ENCODE measurements around the gene C1orf56. TPM values are rescaled to one million over a fixed set of nuclear protein-coding genes. Genes with fewer than 3 reads are reported as not detected.

Gene C1orf56
- total RNA-seq, 1 donor = 5.4 TPM

GRCh38 chr1:151000408-151000807, 47.1 kb upstream of the C1orf56 start:
- Histone ChIP-seq H3K4me1 (ENCODE audit: insufficient read depth, low read length) (peaks cover 22% of the 10 kb centered on the region), H3K27ac (ENCODE audit: low read depth, low read length) (no peak overlapping the region), H2AFZ (ENCODE audit: low read length) (no peak overlapping the region), H3K36me3 (ENCODE audit: insufficient read depth, low read length) (peaks cover 3% of the 10 kb centered on the region), H3K79me2 (ENCODE audit: insufficient read depth, low read length) (peaks cover 7% of the 10 kb centered on the region), H3K9me3 (ENCODE audit: low read depth, low read length) (no peaks in the 10 kb centered on the region), H3K4me3 (ENCODE audit: insufficient read depth, low read length) (no peak overlapping the region), H3K4me2 (ENCODE audit: insufficient read depth, low read length) (no peak overlapping the region), H4K20me1 (ENCODE audit: insufficient read depth, low read length) (no peaks in the 10 kb centered on the region), H3K27me3 (ENCODE audit: insufficient read depth, low read length) (no peaks in the 10 kb centered on the region)
- DNase-seq (ENCODE audit: insufficient read length, low spot score, missing footprints) = no peak
- TF ChIP-seq CTCF (IDR thresholded peaks at IDR 0.05; ENCODE audit: extremely low read depth, low read depth, low read length) = no peak

GRCh38 chr1:151001602-151002001, 45.9 kb upstream of the C1orf56 start:
- TF ChIP-seq CTCF (IDR thresholded peaks at IDR 0.05; ENCODE audit: extremely low read depth, low read depth, low read length) = no peak
- no peaks in the 10 kb centered on the region for H3K9me3 ChIP-seq (ENCODE audit: low read depth, low read length)
- peaks cover 32% of the 10 kb centered on the region for H3K4me1 ChIP-seq (ENCODE audit: insufficient read depth, low read length)
- H3K36me3 ChIP-seq (ENCODE audit: insufficient read depth, low read length) = peaks cover 3% of the 10 kb centered on the region
- no peak overlapping the region for H3K4me2 ChIP-seq (ENCODE audit: insufficient read depth, low read length)
- no peaks in the 10 kb centered on the region for H4K20me1 ChIP-seq (ENCODE audit: insufficient read depth, low read length)
- H2AFZ ChIP-seq (ENCODE audit: low read length) = no peak overlapping the region
- H3K27me3 ChIP-seq (ENCODE audit: insufficient read depth, low read length) = no peaks in the 10 kb centered on the region
- H3K79me2 ChIP-seq (ENCODE audit: insufficient read depth, low read length) = peaks cover 16% of the 10 kb centered on the region
- no peak for DNase-seq (ENCODE audit: insufficient read length, low spot score, missing footprints)
- H3K4me3 ChIP-seq (ENCODE audit: insufficient read depth, low read length) = no peak overlapping the region
- H3K27ac ChIP-seq (ENCODE audit: low read depth, low read length) = no peak overlapping the region

- H3K27me3 ChIP-seq (ENCODE audit: insufficient read depth, low read length) = no peaks in the 10 kb centered on the region
- no peak overlapping the region for H3K27ac ChIP-seq (ENCODE audit: low read depth, low read length)
- no peak for TF ChIP-seq CTCF (IDR thresholded peaks at IDR 0.05; ENCODE audit: extremely low read depth, low read depth, low read length)
- peaks cover 3% of the 10 kb centered on the region for H3K36me3 ChIP-seq (ENCODE audit: insufficient read depth, low read length)
- peaks cover 16% of the 10 kb centered on the region for H3K79me2 ChIP-seq (ENCODE audit: insufficient read depth, low read length)
- no peak overlapping the region for H3K4me2 ChIP-seq (ENCODE audit: insufficient read depth, low read length)
- H3K4me3 ChIP-seq (ENCODE audit: insufficient read depth, low read length) = no peak overlapping the region
- H2AFZ ChIP-seq (ENCODE audit: low read length) = no peak overlapping the region
- H4K20me1 ChIP-seq (ENCODE audit: insufficient read depth, low read length) = no peaks in the 10 kb centered on the region
- peaks cover 36% of the 10 kb centered on the region for H3K4me1 ChIP-seq (ENCODE audit: insufficient read depth, low read length)
- DNase-seq (ENCODE audit: insufficient read length, low spot score, missing footprints) = no peak
- H3K9me3 ChIP-seq (ENCODE audit: low read depth, low read length) = no peaks in the 10 kb centered on the region
Observed at GRCh38 chr1:151002051-151002450, 45.5 kb upstream of the C1orf56 start.

GRCh38 chr1:151002611-151003010, 44.9 kb upstream of the C1orf56 start:
- Histone ChIP-seq H3K36me3 (ENCODE audit: insufficient read depth, low read length) (peaks cover 3% of the 10 kb centered on the region), H3K27ac (ENCODE audit: low read depth, low read length) (no peak overlapping the region)

More at GRCh38 chr1:151002611-151003010, 44.9 kb upstream of the C1orf56 start:
- DNase-seq (ENCODE audit: insufficient read length, low spot score, missing footprints) = no peak
- no peaks in the 10 kb centered on the region for H3K27me3 ChIP-seq (ENCODE audit: insufficient read depth, low read length)
- no peaks in the 10 kb centered on the region for H3K9me3 ChIP-seq (ENCODE audit: low read depth, low read length)
- no peak overlapping the region for H3K4me3 ChIP-seq (ENCODE audit: insufficient read depth, low read length)
- no peak overlapping the region for H3K4me2 ChIP-seq (ENCODE audit: insufficient read depth, low read length)
- H3K4me1 ChIP-seq (ENCODE audit: insufficient read depth, low read length) = peaks cover 40% of the 10 kb centered on the region
- peaks cover 16% of the 10 kb centered on the region for H3K79me2 ChIP-seq (ENCODE audit: insufficient read depth, low read length)
- no peak for TF ChIP-seq CTCF (IDR thresholded peaks at IDR 0.05; ENCODE audit: extremely low read depth, low read depth, low read length)
- no peaks in the 10 kb centered on the region for H4K20me1 ChIP-seq (ENCODE audit: insufficient read depth, low read length)
- H2AFZ ChIP-seq (ENCODE audit: low read length) = no peak overlapping the region

All from osteoblast (primary cell).